Stimulated activated naive CD4-positive, alpha-beta T cell treated with Interleukin-2 at 50 U/mL for 16 hours (primary cell): ENCODE data around the gene CCDC93.

Experiments
- DNase-seq: peaks from one replicate; lab custom pipeline; 2025; lab: John Stamatoyannopoulos, UW

Gene CCDC93

GRCh38 chr2:117985092-117985491 lies 28.8 kb downstream of the CCDC93 start:
- DNase-seq = no peak

GRCh38 chr2:117984208-117984607 lies 29.7 kb downstream of the CCDC93 start:
- DNase-seq = no peak

GRCh38 chr2:117983040-117983439 lies 30.8 kb downstream of the CCDC93 start:
- no peak for DNase-seq

GRCh38 chr2:117982376-117983033 lies 31.4 kb downstream of the CCDC93 start:
- no peak for DNase-seq

DNA sequence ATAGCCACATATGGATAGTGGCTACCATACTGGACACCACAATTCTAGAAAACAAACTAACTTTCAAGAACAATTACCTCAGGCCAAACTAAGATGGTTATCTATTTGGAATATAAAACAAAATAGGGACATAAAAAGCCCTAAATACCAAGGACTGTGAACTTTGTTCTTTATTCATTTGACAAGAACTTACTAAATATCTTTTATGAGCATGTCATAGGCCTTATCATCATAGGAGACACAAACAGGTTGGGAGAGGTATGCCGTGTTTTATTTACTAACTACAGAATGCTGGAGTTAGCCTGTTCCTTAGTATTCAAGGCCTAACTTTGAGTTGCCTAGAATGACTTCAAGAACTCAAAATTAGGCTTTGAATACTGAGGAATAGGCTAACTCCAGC lies 32.1 kb downstream of the CCDC93 start:
- no peak for DNase-seq

GRCh38 chr2:117980783-117981676 lies 32.8 kb downstream of the CCDC93 start:
- DNase-seq = no peak

DNA sequence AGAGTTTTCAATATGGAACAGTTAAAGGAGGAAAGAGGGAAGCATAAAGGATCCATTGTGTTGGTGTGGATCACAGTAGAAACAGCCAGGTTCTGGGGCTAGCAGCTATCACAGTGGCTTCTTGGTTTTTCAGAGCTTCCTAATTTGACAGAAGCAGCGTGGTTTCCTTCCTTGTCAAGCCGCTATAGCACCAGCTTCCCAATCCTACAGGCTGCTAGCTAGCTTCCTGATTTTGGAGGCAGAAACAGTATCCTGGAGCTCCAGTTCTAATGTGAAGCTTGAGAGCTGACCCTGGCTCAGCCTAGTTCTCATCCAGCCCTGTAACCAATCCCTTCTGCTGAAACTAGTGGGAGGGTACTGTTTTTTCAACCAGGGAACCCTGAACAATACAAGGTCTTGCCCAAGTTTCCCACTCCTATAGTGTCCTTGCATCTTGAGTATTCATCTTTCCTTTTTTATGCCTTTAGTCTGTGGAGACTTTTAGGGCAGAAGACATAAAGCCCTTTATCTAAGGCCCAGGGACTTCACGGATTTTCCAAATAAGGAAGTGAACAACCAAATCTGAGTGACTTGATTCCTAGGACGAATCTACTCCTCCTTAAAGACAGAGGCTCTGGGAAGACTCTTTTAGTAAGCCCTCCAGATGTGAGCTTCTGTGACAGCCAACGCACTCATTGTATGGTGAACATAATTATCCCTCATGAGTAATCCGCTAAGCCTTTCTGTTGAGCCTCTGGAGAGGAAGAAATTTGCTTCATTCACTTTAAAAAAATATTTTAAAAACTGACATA lies 33.8 kb downstream of the CCDC93 start:
- DNase-seq = no peak

- DNase-seq = no peak
These were observed 36.2 kb downstream of the CCDC93 start for GRCh38 chr2:117977696-117978095.

GRCh38 chr2:117976581-117976980 lies 37.3 kb downstream of the CCDC93 start:
- no peak for DNase-seq

DNA sequence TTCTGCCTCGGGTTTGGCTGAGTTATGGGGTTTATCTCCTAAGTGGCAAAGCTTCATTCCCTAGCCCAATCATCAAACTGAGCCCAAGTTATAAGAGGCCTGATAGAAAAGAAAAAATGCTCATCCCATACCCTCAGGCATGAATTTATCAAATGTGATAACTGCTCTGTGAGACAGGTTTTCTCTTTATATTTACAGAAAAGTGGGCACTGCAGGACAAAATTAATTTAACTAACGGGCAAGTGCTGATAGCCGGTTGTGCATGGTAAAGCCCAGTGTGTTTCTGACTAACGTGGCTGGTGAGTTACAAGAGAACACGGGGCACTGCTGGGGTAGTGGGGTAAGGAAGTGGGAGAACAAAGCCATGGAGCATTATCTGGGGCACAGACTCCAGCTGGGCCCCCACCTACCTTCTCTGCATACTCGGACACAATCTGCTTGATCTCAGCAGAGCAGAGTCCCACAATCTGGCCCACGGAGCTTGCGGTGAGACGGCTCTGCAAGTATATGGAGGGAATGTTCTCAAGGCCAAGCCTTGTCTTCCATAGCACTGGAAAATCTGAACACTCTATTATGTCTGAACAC lies 40.3 kb downstream of the CCDC93 start:
- no peak for DNase-seq

- no peak for DNase-seq
These were observed 41.3 kb downstream of the CCDC93 start for GRCh38 chr2:117972476-117973123.

DNA sequence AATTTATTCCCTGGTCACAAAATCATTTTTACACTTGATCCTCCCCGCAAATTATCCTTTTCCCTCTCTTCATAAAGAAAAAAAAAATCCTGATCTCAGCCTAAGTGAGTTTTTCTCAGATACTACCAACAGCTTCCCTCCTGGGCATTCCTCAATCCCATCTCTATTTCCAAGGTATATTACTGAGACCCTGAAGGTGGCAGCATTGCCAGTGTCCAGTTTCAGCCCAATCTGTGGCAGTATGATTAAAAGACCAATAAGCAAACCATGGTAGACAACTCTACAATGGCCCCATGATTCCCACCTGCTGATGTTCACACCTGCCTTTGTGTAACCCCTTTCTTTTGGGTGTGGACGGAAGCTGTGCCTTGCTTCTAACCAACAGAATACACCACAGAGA lies 45.1 kb downstream of the CCDC93 start:
- DNase-seq = no peak

DNA sequence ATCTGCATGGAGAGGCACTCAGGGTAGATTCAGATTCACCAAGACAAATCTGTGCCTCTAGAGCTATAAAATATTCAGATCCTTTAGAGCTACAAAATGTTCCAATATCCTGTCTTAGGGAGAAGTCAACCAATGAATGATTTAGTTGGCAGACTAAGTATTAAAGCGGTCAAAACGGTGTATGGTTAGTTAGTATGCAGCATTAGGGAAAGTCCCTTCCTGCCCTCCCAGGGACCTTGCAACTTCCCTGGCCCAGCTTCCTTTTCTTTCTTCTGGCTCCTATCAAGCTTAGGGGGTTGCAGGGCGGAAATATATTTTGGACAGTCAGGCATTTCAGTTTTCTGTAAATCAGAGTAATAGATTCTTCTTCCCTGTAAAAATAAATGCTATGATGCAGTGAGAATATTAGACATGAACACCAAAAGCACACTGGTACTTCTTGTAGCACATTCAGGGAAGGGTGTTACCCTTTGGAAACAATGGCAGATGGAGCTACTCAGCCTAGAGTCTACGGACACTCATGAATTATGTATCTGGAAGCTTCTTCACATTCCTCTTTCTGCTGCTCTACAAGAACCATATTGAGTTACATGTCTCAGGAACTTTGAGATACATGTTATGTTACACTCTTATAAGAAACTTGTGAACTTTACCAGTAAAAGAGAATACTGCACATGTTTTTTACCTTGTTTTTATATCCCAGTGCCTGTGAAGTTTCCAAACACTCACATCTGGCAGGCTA lies 45.7 kb downstream of the CCDC93 start:
- no peak for DNase-seq

DNA sequence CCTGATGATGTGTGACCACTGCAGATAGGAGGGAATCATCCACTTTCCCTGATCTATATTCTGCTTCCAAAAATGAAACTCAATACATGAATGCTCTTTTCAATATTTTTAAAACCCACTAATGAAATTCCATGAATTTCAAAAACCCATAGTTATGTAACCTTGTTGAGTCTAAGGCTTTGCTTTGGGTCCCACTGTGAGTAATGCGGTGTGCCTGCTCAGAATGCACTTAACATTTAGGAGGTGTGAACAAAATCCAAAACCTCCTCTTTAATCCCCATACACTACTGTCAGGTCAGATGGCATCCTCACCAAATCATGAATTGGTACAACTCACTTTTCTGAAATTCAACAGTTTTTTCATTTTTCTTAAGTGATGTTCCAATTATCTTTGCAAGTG lies 50.4 kb downstream of the CCDC93 start:
- DNase-seq = no peak

GRCh38 chr2:117961201-117961600 lies 52.7 kb downstream of the CCDC93 start:
- DNase-seq = no peak

- no peak for DNase-seq
These were observed 53.6 kb downstream of the CCDC93 start for GRCh38 chr2:117960231-117960630.

- no peak for DNase-seq
These were observed 55.7 kb downstream of the CCDC93 start for GRCh38 chr2:117958186-117958585.

GRCh38 chr2:117957616-117958015 lies 56.3 kb downstream of the CCDC93 start:
- no peak for DNase-seq

DNA sequence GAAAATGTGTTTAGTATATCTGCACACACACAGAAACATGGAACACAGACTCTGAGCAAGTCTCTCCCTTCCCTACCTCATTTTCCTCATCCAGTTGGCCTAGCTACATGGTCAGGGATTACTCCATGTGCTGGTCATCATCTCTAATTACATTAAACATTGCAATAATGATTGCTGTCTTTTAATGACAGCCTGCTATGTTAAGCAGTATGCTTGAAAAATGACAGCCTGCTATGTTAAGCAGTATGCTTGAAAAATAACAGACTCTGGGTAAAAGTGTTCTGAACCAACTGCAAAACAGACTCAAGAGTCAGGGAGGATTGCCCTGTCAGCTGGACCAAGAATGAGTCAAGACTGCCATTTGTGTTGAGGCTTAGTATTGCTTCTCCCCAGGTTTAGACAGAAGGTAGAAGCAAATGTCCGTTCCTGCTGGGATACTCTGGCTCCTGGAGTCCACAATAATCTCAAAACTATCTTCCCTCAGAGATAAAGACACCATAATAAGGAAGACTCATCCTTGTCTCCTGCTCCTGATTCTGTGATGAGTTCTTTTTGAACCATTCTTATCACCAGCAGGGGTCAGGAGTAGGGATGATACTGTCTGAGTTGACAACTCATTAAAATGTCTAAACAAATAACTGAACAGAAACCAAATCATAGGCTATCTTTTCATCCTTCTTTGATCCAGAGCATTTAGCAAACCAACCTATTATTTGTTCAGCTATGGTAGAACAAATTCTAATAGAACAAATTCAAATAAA lies 57.7 kb downstream of the CCDC93 start:
- DNase-seq = no peak

DNA sequence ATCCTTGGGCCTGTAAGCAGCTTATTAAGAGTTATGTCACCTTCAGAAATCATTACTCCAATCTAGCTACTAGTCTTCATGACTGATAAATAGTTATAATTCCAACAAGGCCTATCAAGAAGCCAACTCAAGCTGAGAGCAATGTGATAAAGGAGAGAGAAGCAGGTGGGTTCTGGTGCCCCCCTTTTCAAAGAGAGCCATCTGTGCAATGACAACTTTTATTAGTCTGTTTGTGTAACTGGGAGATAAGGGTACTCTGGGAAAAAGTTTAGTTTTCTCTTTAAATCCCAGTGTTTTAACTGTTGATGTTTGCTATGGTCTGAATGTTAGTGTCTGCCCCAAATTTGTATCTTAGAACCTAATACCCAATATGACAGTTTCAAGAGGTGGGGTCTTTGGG lies 60.6 kb downstream of the CCDC93 start:
- DNase-seq = no peak
